ENCODE data around the gene FERD3L. TPM values are rescaled to one million over a fixed set of nuclear protein-coding genes. Genes with fewer than 3 reads are reported as not detected.

The FERD3L gene
- total RNA-seq, 1 experiment from 2014 or later, result not detected

DNA sequence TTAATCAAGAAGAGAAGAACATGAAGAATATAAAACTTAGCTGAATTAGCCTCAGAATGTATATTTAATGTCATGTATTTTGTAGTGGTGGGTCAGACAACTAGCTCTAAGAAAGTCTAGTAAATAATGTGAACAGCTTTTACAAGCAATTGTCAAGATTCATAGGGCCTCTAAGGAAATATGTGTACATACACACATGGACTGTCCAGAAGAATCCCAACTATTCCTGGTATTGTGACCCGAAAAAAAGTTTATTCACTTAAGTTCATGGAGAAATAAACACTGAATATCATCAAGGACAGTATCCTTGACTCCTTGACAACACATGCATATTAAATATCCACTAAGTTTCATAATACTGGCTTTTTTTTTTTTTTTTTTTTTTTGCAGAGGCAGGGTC, 16.4 kb downstream of the FERD3L start:
- Histone ChIP-seq H3K36me3 (no peaks in the 10 kb centered on the region), H3K27ac (peak overlapping the region; percentile 67), H3K4me3 (no peak overlapping the region), H3K9me3 (replicated peaks) (no peaks in the 10 kb centered on the region), H3K4me1 (replicated peaks) (peaks cover 15% of the 10 kb centered on the region), H3K27me3 (replicated peaks) (no peaks in the 10 kb centered on the region)
- peak in 1 of 2 experiments; percentile 84 for DNase-seq (ENCODE audit: low read depth in 1 of 2, low spot score in 2 of 2)

DNA sequence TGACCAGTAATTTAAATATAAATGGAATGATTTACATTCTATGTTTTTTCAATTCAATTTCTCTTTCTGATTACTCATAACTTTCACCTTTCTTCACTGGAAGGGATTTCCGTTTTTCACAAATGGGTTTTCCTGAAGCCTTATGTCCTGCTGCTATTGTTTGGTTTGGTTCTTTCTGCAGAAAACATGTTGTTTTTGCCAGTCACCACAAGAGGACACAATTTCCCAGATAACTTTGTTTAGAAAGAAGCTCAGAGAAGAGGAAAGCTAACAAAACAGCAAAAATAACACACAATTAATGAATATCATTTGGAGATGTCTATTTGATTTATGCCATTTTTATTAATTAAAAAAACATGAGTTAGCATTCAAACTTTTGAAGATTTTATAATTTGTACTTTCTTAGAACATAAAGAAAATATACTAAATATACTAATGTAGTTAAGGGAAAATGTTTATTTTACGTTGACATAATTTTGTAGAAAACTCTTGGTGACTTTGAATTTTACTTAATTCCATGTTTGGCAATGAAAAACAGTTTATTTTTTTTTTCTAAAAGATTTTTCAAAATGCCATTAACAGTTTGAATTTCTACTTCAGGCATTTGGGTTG, 23.1 kb downstream of the FERD3L start:
- Histone ChIP-seq H3K36me3 (peaks cover 2% of the 10 kb centered on the region; the same call in 1 of the 2 replicates), H3K4me3 (no peak overlapping the region), H3K4me1 (replicated peaks) (peaks cover 21% of the 10 kb centered on the region), H3K27me3 (replicated peaks) (no peaks in the 10 kb centered on the region), H3K9me3 (replicated peaks) (no peaks in the 10 kb centered on the region), H3K27ac (no peak overlapping the region)
- peak in 1 of 2 experiments; percentile 72 for DNase-seq (ENCODE audit: low read depth in 1 of 2, low spot score in 2 of 2)

DNA sequence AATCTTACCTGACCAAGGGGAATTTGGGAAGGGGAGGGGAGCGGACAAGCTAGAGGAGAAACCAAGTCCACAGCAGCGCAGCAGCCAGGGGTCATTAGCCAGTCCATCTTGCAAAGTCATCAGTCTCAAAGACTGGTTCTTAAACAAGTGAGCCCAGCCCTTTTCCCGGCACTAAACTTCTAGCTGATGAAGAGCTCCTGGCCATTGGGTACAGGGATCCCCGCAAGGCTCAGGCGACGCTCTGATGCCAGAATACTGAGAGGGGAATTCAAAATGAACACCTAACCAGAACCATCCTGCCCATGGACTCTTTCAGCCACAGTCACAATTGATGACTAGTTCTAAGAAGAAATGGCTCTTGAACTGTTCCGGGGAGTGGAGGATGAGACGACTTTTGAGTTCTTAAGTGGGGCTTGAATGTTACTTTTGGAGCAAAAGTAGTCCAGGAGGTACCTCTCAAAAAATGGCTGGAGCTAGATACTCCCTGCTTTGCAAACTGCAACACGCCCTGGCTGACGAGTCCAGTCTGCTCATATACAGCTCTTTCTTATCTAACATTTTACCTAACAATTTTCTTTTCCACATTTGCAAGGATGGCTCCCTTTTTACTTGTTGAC, 25.2 kb downstream of the FERD3L start:
- peaks cover 22% of the 10 kb centered on the region for H3K36me3 ChIP-seq
- H3K9me3 ChIP-seq (replicated peaks), result no peaks in the 10 kb centered on the region
- no peak for DNase-seq (ENCODE audit: low read depth in 1 of 2, low spot score in 2 of 2)
- peaks cover 23% of the 10 kb centered on the region for H3K4me1 ChIP-seq (replicated peaks)
- no peak overlapping the region for H3K27ac ChIP-seq
- no peaks in the 10 kb centered on the region for H3K27me3 ChIP-seq (replicated peaks)
- H3K4me3 ChIP-seq, result no peak overlapping the region

DNA sequence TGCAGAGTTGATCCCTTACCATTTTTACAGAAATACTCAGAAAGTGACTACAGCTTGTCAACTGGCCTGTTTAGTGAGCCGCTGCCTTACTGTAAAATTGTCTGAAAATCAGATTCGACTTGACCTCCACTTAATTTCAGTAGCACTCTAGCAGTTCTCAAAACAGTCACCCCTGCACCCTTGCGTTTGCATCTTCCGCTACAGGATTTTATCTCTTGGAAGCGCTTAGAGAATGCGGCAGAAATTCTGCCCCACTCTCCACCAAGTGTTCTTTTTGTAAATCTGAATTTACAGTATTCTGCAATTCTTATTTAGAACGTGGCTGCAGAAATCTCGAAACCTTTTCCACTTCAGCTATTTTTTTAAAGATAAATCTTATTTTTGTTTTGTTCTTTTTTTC, 25.8 kb downstream of the FERD3L start:
- peaks cover 28% of the 10 kb centered on the region for H3K36me3 ChIP-seq
- H3K4me3 ChIP-seq, result no peak overlapping the region
- H3K4me1 ChIP-seq (replicated peaks), result peaks cover 25% of the 10 kb centered on the region
- H3K9me3 ChIP-seq (replicated peaks), result no peaks in the 10 kb centered on the region
- no peak overlapping the region for H3K27ac ChIP-seq
- DNase-seq (ENCODE audit: low read depth in 1 of 2, low spot score in 2 of 2), result no peak
- H3K27me3 ChIP-seq (replicated peaks), result no peaks in the 10 kb centered on the region

DNA sequence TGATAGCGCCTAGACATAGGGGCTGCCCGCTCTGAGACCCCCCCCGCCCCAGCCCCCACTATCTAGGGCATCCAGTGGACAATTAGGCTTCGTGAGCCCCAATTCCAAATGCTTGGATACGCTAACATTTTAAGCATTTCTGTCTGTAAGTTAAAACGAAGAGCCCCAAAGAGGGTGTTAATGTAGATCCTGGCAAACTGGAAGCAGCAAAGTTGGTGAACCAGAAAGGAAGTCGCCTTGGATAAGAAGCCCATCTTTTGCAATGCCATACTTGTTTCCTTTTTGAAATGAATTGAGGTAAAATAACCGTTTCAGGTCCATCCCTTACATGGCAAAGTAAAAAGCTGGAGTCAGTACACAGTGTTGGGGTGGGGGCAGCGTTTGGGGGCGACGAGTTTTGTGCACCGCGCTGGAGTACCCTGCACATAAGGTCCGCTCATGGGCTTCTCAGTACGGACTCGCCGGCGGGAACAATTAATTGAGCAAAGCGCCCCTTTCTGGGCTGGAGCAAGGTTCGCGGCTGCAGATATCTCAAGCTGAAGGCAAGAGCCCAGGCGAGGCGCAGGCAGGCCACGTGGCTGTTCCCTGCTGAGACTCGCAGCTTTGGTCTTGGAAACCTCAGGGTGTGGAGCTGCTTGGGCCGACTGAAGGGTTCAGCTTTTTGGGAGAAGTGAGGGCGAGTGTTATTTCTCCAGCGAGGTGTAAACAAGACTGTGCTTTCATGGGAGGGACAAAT, 26.4 kb downstream of the FERD3L start:
- H3K9me3 ChIP-seq (replicated peaks), result no peaks in the 10 kb centered on the region
- H3K36me3 ChIP-seq, result peaks cover 33% of the 10 kb centered on the region
- peaks cover 30% of the 10 kb centered on the region for H3K4me1 ChIP-seq (replicated peaks)
- no peak for DNase-seq (ENCODE audit: low read depth in 1 of 2, low spot score in 2 of 2)
- H3K27ac ChIP-seq, result peak overlapping the region; percentile 89; the same call in 1 of the 2 replicates
- peak overlapping the region; percentile 93; the same call in 1 of the 2 replicates for H3K4me3 ChIP-seq
- no peaks in the 10 kb centered on the region for H3K27me3 ChIP-seq (replicated peaks)

DNA sequence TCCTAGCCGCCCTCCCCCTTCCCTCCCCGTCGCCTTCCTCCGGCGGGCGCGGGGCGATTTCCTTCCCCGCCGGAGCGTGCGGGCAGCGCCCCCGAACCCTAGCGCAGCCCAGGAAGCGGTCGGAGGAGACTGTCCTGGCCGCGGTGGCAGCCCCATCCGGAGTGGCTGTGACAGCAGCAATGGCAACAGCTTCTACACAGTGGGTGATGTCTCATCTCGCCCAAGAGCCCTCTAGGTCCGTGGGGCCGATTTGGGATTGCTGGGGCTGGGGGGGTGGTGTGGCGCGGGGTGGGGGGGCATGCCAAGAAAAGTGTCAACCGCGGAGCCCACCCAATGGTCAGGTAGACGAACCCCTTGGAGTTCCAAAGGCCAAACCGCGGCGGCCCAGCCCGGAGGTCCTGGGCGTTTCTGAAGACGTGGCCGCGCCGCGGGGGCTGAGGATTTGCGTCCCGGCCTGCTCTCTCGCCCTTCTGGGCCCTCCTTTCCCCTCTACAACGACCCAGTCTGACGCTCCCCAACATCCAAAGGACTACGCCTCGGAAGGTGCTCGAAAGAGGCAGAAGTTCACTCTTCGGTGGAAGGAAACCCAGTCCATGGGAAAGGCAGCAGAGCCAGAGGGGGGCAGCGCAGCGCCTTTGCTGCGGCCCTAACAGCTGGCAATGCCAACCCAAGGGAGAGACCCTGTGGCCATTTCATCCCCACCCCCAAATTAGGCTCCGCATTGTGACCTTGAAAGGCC, 27.2 kb downstream of the FERD3L start:
- Histone ChIP-seq H3K36me3 (peaks cover 41% of the 10 kb centered on the region), H3K4me1 (replicated peaks) (peaks cover 38% of the 10 kb centered on the region), H3K4me3 (peak overlapping the region; percentile 93), H3K27me3 (replicated peaks) (no peaks in the 10 kb centered on the region), H3K9me3 (replicated peaks) (no peaks in the 10 kb centered on the region), H3K27ac (peak overlapping the region; percentile 89)
- peak in 1 of 2 experiments; percentile 53 for DNase-seq (ENCODE audit: low read depth in 1 of 2, low spot score in 2 of 2)

DNA sequence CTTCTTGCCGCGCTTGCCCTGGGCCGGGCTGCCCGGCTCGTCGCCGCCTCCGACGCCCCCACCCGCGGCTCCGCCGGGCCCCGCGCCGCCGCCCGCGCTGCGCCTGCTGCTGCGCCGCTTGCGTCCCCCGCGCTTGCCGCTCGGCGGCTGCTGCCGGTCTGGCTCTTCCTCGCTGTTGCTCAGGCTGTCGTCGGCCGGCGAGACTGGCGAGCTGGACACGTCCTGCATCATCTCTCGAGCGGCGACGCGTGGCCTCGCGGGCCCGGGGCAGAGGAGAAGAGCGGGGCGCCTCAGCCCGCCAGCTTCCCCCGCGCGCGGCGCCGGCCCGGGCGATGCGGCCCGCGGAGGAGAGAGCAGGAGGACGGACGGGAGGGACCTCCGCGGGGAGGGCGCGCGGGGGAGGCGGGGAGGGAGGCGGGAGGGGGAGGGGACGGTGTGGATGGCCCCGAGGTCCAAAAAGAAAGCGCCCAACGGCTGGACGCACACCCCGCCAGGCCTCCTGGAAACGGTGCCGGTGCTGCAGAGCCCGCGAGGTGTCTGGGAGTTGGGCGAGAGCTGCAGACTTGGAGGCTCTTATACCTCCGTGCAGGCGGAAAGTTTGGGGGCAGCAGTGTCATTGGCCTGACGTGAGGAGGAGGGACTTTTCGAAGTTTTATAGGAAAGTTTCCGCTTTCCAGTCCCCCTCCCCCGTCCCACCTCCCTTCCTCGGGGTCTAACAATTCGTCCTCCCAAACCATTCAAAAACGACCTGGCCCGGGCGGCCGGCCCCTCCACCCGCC, 27.9 kb downstream of the FERD3L start, which contains the start of gene TWIST1:
Gene TWIST1, minus strand, starts transcription at position 546 of the 779 bp plus-strand sequence. Its CDS starts 315 bp downstream, at position 231.
- H3K4me1 ChIP-seq (replicated peaks), result peaks cover 45% of the 10 kb centered on the region
- H3K4me3 ChIP-seq, result peak within 1 kb of the TSS; percentile 93
- no peaks in the 10 kb centered on the region for H3K27me3 ChIP-seq (replicated peaks)
- peak within 1 kb of the TSS; percentile 89 for H3K27ac ChIP-seq
- no peaks in the 10 kb centered on the region for H3K9me3 ChIP-seq (replicated peaks)
- DNase-seq (ENCODE audit: low read depth in 1 of 2, low spot score in 2 of 2), result peak; percentile 95 to 97
- peaks cover 49% of the 10 kb centered on the region for H3K36me3 ChIP-seq

DNA sequence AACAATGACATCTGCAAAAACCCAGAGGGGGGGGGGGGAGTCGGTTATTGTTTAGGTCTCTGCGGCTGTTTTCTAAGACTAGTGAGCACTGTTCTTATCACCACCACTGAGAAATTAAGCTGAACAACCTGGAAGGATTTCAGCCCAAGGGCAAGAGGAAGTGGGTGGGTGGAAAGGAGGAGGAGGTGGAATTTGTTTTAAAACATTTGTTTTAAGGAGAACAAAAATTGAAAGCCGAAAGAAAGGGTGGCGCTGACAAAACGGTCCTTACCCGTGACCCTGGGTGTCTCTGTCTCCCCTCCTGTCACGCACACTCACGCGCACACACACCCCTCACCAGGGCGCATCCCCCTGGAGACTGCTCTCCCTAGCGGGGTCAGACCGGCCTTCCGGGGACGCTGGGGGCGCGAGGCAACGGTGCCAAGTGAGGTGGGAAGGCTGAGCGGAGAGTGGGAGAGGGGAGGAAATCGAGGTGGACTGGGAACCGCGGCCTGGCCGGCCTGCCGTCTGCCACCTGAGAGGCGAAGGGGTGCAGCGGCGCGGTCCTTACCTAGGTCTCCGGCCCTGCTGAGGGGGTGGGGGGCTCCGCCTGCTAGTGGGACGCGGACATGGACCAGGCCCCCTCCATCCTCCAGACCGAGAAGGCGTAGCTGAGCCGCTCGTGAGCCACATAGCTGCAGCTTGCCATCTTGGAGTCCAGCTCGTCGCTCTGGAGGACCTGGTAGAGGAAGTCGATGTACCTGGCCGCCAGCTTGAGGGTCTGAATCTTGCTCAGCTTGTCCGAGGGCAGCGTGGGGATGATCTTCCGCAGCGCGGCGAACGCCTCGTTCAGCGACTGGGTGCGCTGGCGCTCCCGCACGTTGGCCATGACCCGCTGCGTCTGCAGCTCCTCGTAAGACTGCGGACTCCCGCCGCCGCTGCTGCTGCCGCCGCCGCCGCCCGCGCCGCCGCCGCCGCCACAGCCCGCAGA, 28.8 kb downstream of the FERD3L start:
- peaks cover 45% of the 10 kb centered on the region for H3K4me1 ChIP-seq (replicated peaks)
- peaks cover 56% of the 10 kb centered on the region for H3K36me3 ChIP-seq
- peak; percentile 60 to 78 for DNase-seq (ENCODE audit: low read depth in 1 of 2, low spot score in 2 of 2)
- peak overlapping the region; percentile 93 for H3K4me3 ChIP-seq
- H3K27ac ChIP-seq, result peak overlapping the region; percentile 89
- no peaks in the 10 kb centered on the region for H3K9me3 ChIP-seq (replicated peaks)
- H3K27me3 ChIP-seq (replicated peaks), result no peaks in the 10 kb centered on the region

DNA sequence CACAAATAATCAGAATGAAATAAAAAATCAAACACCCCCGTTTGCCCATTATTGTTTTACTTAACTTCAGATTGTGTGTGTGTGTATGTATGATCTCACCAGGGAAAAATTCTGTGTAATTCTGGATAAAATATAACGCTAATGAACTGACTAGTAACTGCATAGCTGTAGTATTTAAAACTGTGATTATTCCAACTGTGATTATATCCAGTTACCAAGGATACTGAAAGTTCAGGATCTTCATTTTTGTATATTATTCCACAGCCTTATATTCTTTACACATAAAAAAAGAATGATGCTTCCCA, 30.7 kb downstream of the FERD3L start:
- H3K4me1 ChIP-seq (replicated peaks), result peaks cover 50% of the 10 kb centered on the region
- peak overlapping the region; percentile 75 for H3K27ac ChIP-seq
- peak overlapping the region; percentile 93 for H3K4me3 ChIP-seq
- H3K9me3 ChIP-seq (replicated peaks), result no peaks in the 10 kb centered on the region
- peaks cover 67% of the 10 kb centered on the region for H3K36me3 ChIP-seq
- no peaks in the 10 kb centered on the region for H3K27me3 ChIP-seq (replicated peaks)
- DNase-seq (ENCODE audit: low read depth in 1 of 2, low spot score in 2 of 2), result no peak

DNA sequence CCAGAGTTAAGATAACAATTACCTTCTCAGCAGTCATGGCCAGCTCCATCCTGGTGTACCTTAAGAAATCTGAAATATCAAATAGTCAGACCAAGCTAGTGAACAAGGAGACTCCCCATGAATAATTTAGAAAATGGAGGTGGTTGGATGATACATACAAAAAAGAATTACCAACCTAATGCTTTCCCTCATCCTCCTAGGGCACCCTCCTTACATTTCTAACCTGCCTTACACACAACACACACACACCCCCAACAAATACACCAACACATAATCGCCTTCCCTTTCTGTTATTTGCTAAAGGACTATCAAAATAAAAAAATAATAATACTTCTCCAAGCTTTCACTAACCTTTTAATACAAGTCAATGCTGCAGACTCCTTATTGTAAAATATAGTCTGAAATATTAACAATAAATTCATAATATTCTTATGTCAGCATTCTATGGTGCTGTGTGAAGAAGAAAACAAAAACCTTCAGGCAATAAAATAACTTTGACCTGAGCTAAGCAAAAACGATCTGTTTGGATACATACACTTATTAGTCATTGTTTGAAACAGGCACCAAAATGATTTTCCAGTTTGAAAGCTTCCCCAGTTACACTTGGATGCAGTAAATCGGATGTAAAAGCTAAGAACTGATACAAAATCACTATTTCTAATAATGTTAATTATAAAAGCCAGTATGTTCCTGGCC, 31.2 kb downstream of the FERD3L start:
- peak overlapping the region; percentile 75 for H3K27ac ChIP-seq
- DNase-seq (ENCODE audit: low read depth in 1 of 2, low spot score in 2 of 2), result peak in 1 of 2 experiments; percentile 85
- H3K9me3 ChIP-seq (replicated peaks), result no peaks in the 10 kb centered on the region
- H3K4me1 ChIP-seq (replicated peaks), result peaks cover 55% of the 10 kb centered on the region
- H3K27me3 ChIP-seq (replicated peaks), result no peaks in the 10 kb centered on the region
- peaks cover 67% of the 10 kb centered on the region for H3K36me3 ChIP-seq
- H3K4me3 ChIP-seq, result peak overlapping the region; percentile 93

DNA sequence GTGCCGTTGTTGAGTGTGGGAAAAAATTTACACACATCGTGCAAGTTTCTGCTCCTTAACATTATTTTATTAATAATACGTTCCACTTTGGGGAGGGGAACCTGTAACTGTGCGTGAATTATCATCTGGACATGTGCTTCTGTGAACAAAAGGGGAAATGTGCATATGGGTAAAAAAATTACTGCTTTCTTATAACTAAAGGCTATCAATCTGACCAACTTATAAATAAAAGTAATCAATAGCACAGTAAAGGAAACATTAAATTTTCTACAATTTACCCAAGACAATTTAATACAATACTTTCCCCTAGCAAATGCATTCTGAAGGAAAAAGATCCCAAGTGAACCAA, 32.2 kb downstream of the FERD3L start:
- Histone ChIP-seq H3K36me3 (peaks cover 67% of the 10 kb centered on the region), H3K4me1 (replicated peaks) (peaks cover 62% of the 10 kb centered on the region), H3K27ac (peak overlapping the region; percentile 75), H3K27me3 (replicated peaks) (no peaks in the 10 kb centered on the region), H3K4me3 (peak overlapping the region; percentile 93), H3K9me3 (replicated peaks) (no peaks in the 10 kb centered on the region)
- DNase-seq (ENCODE audit: low read depth in 1 of 2, low spot score in 2 of 2), result no peak

Measured in SJSA1 (cell line).